VCaP (cell line): ENCODE measurements around the gene TRIM23.

Experiments
- H3K27ac ChIP-seq: fragments of 450-650 bp; 2 replicates; pipeline ENCODE4 v1.5.1; 2017
- CTCF ChIP-seq: fragments of 450-650 bp; conservative IDR thresholded peaks from 2 replicates; pipeline ENCODE4 v1.5.1; 2017; ENCODE audit warnings: mild to moderate bottlenecking, moderate library complexity

TRIM23 gene

GRCh38 chr5:65562731-65563701 is 61.1 kb downstream of the TRIM23 start, which contains the start of the genes CENPK and PPWD1:
TSS of gene CENPK (minus strand) at chr5:65563168. CDS start at chr5:65554907, 8,261 bp downstream.
TSS of gene PPWD1 (plus strand) at chr5:65563296. CDS start at chr5:65563311, 15 bp downstream.
- TF ChIP-seq CTCF = no peak
- peak within 1 kb of the TSS; percentile 87 for H3K27ac ChIP-seq

- TF ChIP-seq CTCF = no peak
- no peak overlapping the region for H3K27ac ChIP-seq
These were observed 67.4 kb downstream of the TRIM23 start for GRCh38 chr5:65556718-65557117.

- no peak overlapping the region for H3K27ac ChIP-seq
- TF ChIP-seq CTCF = no peak
These were observed 68.0 kb downstream of the TRIM23 start for GRCh38 chr5:65556181-65556580.

GRCh38 chr5:65555287-65555686 is 68.8 kb downstream of the TRIM23 start:
- TF ChIP-seq CTCF = no peak
- H3K27ac ChIP-seq = no peak overlapping the region

GRCh38 chr5:65553941-65554340 is 70.2 kb downstream of the TRIM23 start:
- H3K27ac ChIP-seq = no peak overlapping the region
- no peak for TF ChIP-seq CTCF

- H3K27ac ChIP-seq = no peak overlapping the region
These were observed 75.9 kb downstream of the TRIM23 start for GRCh38 chr5:65548281-65548680.

More at GRCh38 chr5:65548281-65548680, 75.9 kb downstream of the TRIM23 start:
- no peak for TF ChIP-seq CTCF
